Measurements from ENCODE around the gene SH3BP2.

DNA sequence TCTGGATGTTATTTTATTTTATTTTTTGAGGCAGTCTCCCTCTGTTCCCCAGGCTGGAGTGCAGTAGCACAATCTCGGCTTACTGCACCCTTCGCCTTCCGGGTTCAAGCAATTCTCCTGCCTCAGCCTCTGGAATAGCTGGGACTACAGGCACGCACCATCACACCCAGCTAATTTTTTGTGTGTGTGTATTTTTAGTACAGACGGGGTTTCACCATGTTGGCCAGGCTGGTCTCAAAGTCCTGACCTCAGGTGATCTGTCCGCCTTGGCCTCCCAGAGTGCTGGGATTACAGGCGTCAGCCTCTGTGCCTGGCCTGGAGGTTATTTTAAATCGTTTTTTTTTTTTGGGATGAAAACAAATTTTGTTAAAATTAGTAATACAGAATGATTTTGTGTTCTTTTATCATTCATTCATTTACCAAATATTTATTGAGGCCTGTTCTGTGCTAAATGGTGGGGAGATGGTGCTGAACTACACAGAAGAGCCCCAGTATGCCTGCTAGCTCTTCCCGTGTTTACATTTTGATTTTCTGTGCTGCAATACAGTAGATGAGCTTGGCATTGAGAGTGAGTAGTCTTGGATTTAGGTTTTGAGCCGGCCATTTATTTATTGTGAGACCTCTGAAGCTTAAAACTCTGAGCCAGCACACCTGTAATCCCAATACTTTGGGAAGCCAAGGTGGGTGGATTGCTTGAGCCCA is 73.4 kb downstream of the SH3BP2 start:
- TF ChIP-seq CTCF (IDR thresholded peaks at IDR 0.05) (no peak), POLR2AphosphoS5 (IDR thresholded peaks at IDR 0.05) (no peak), POLR2A (IDR thresholded peaks at IDR 0.05) (no peak)

Measured in prostate gland (tissue), 2 donors.